OCI-LY7 (cell line): ENCODE data around the gene STK38L. TPM values are rescaled to one million over a fixed set of nuclear protein-coding genes. Genes with fewer than 3 reads are reported as not detected.

Source experiments
- BruUV-seq: library from RNA; stranded (reverse); fragments of 400-500 nt; replicated peaks from 2 replicates; lab custom pipeline; 2021; lab: Mats Ljungman, UMichigan
- CTCF ChIA-PET: fragments of 300-600 bp; sonication (Branson Sonifier 250); formaldehyde crosslinking; loops from one replicate; lab custom pipeline; 2022; ENCODE audit warnings: antibody characterized with exemption; ENCODE audit not compliant: unreplicated experiment; lab: Charles Lee
- POLR2A ChIA-PET: fragments of 300-600 bp; sonication (Branson Sonifier 250); formaldehyde crosslinking; loops from one replicate; lab custom pipeline; 2022; ENCODE audit warnings: antibody characterized with exemption; lab: Charles Lee
- DNase-seq: peaks from one replicate; pipeline ENCODE4 v3.0.0-alpha.2; 2015; ENCODE audit warnings: low spot score
- H2AFZ ChIP-seq: fragments of 200-600 bp; sonication (generic), shearing (Covaris generic); 2 replicates; pipeline ENCODE4 v1.6.1; 2014; ENCODE audit warnings: mild to moderate bottlenecking, antibody characterized with exemption, low read length, moderate library complexity
- H3K27ac ChIP-seq: fragments of 200-600 bp; sonication (generic); 2 replicates; pipeline ENCODE4 v1.5.1; 2014; ENCODE audit warnings: mixed run types, low read depth, mild to moderate bottlenecking, moderate library complexity, low read length, inconsistent platforms; ENCODE audit not compliant: poor library complexity, severe bottlenecking
- H3K36me3 ChIP-seq: fragments of 200-600 bp; sonication (generic); 2 replicates; pipeline ENCODE4 v1.6.1; 2014; ENCODE audit warnings: mild to moderate bottlenecking, antibody characterized with exemption, low read length, moderate library complexity, mixed read lengths; ENCODE audit not compliant: insufficient read depth
- H3K4me1 ChIP-seq: fragments of 200-600 bp; sonication (generic); 2 replicates; pipeline ENCODE4 v1.5.1; 2014; ENCODE audit warnings: mild to moderate bottlenecking, low read length; ENCODE audit not compliant: insufficient read depth, poor library complexity, severe bottlenecking
- H3K4me2 ChIP-seq: fragments of 200-600 bp; sonication (generic); 2 replicates; pipeline ENCODE4 v1.6.1; 2014; ENCODE audit warnings: mild to moderate bottlenecking, low read length
- H3K4me3 ChIP-seq: fragments of 200-600 bp; sonication (generic); 2 replicates; pipeline ENCODE4 v1.5.1; 2014; ENCODE audit warnings: mild to moderate bottlenecking, low read depth, low read length; ENCODE audit not compliant: poor library complexity, severe bottlenecking
- H3K79me2 ChIP-seq: fragments of 200-600 bp; sonication (generic); 2 replicates; pipeline ENCODE4 v1.6.1; 2016; ENCODE audit warnings: low read depth, mild to moderate bottlenecking, low read length, moderate library complexity, mixed read lengths; ENCODE audit not compliant: insufficient read depth
- H3K9me2 ChIP-seq: fragments of 200-600 bp; sonication (generic); 2 replicates; pipeline ENCODE4 v1.6.1; 2016; ENCODE audit warnings: mild to moderate bottlenecking, low read length, mixed read lengths; ENCODE audit not compliant: insufficient read depth
- H3K9me3 ChIP-seq: fragments of 200-600 bp; sonication (generic); 2 replicates; pipeline ENCODE4 v1.6.1; 2014; ENCODE audit warnings: mild to moderate bottlenecking, mixed run types, low read length, mixed read lengths
- H4K20me1 ChIP-seq: fragments of 200-600 bp; sonication (generic); 2 replicates; pipeline ENCODE4 v1.6.1; 2014; ENCODE audit warnings: mild to moderate bottlenecking, antibody characterized with exemption, low read length, moderate library complexity, mixed read lengths; ENCODE audit not compliant: insufficient read depth
- EZH2phosphoT487 ChIP-seq: fragments of 200-600 bp; sonication (generic); IDR thresholded peaks from 2 replicates; pipeline ENCODE4 v1.6.1; 2018; ENCODE audit warnings: low read depth, borderline replicate concordance, mild to moderate bottlenecking, mixed run types, antibody characterized with exemption, low read length, moderate library complexity, mixed read lengths
- intact Hi-C: fragments of 100-400 bp; cut with micrococcal nuclease; formaldehyde crosslinking; loops from one replicate; pipeline ENCODE4 v1.10.0; 2022; ENCODE audit not compliant: unreplicated experiment
- total RNA-seq, 2 experiments: library from RNA; depleted of rRNA in 1 of 2; stranded (reverse); fragments of >200 nt in 1 of 2; shearing (Covaris generic) in 1 of 2; gene quantifications; 2 replicates each; pipeline ENCODE4 v1.2.3, GENCODE V29; 2014 to 2022
- TF ChIP-seq, protein P1 (sequence below): fragments of 200-600 bp; sonication (generic); conservative IDR thresholded peaks from 2 replicates; pipeline ENCODE4 v1.5.1; 2014; ENCODE audit warnings: mild to moderate bottlenecking, antibody characterized with exemption, low read length, moderate library complexity, mixed read lengths

STK38L gene
- total RNA-seq, 2 experiments from 2014 or later: 15.2 to 29.9 TPM

DNA sequence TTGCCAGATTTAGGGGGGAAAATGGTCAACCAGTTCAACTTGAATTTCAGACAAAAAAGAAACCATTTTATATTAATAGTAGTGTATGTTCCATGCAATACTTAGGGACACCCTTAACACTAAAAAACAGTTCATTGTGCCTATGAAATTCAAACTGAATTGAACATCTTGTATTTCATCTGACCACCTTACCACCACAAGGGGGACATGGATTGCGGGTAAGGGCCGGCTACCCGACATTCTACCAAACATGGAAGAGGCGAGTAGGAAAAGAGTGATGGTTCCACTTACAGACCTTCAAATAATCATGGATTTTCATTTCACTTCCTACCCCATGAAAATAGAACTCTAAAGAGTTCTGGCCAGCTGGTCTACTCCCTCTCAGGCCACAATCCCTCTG, 10.3 kb upstream of the STK38L start:
- Histone ChIP-seq H3K36me3 (no peaks in the 10 kb centered on the region), H3K79me2 (no peaks in the 10 kb centered on the region), H4K20me1 (no peaks in the 10 kb centered on the region), H3K27ac (no peak overlapping the region), H3K4me2 (no peak overlapping the region), H3K4me3 (no peak overlapping the region), H3K9me3 (no peaks in the 10 kb centered on the region), H2AFZ (no peak overlapping the region), H3K9me2 (peaks cover 3% of the 10 kb centered on the region; the same call in 1 of the 2 replicates), H3K4me1 (no peaks in the 10 kb centered on the region)
- ChIA-PET CTCF (no interaction called here), POLR2A (no interaction called here)
- BruUV-seq: no TSS peak
- TF ChIP-seq EZH2phosphoT487: no peak
- TF ChIP-seq, protein P1, sequence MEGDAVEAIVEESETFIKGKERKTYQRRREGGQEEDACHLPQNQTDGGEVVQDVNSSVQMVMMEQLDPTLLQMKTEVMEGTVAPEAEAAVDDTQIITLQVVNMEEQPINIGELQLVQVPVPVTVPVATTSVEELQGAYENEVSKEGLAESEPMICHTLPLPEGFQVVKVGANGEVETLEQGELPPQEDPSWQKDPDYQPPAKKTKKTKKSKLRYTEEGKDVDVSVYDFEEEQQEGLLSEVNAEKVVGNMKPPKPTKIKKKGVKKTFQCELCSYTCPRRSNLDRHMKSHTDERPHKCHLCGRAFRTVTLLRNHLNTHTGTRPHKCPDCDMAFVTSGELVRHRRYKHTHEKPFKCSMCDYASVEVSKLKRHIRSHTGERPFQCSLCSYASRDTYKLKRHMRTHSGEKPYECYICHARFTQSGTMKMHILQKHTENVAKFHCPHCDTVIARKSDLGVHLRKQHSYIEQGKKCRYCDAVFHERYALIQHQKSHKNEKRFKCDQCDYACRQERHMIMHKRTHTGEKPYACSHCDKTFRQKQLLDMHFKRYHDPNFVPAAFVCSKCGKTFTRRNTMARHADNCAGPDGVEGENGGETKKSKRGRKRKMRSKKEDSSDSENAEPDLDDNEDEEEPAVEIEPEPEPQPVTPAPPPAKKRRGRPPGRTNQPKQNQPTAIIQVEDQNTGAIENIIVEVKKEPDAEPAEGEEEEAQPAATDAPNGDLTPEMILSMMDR: no peak
- DNase-seq: no peak
- intact Hi-C loops: no loop called here

DNA sequence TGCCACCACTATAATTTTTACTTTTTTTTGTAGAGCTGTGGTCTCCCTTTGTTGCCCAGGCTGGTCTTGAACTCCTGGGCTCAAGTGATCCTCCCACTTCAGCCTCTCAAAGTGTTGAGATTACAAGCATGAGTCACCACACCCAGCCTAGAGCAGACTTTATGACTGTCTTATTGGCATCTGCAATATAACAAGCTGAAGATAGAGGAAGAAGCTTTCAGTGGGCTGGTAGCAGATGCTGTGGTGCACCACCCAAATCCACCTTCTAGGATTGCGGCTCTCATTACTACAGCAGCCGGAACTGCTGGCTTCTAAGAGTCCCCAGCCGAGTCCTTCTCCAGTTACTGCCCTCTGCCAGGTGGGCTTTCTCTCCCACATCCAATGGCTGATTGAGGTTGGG, 7.6 kb upstream of the STK38L start:
- no peak for DNase-seq
- no TSS peak for BruUV-seq
- H3K4me3 ChIP-seq: no peak overlapping the region
- H3K27ac ChIP-seq: no peak overlapping the region
- TF ChIP-seq, protein P1: no peak
- TF ChIP-seq EZH2phosphoT487: no peak
- H3K4me1 ChIP-seq: no peaks in the 10 kb centered on the region
- H2AFZ ChIP-seq: no peak overlapping the region
- no peaks in the 10 kb centered on the region for H4K20me1 ChIP-seq
- CTCF ChIA-PET: no interaction called here
- intact Hi-C loops: no loop called here
- peaks cover 3% of the 10 kb centered on the region; the same call in 1 of the 2 replicates for H3K9me2 ChIP-seq
- no peaks in the 10 kb centered on the region for H3K9me3 ChIP-seq
- POLR2A ChIA-PET: no interaction called here
- H3K79me2 ChIP-seq: no peaks in the 10 kb centered on the region
- no peak overlapping the region for H3K4me2 ChIP-seq
- no peaks in the 10 kb centered on the region for H3K36me3 ChIP-seq

DNA sequence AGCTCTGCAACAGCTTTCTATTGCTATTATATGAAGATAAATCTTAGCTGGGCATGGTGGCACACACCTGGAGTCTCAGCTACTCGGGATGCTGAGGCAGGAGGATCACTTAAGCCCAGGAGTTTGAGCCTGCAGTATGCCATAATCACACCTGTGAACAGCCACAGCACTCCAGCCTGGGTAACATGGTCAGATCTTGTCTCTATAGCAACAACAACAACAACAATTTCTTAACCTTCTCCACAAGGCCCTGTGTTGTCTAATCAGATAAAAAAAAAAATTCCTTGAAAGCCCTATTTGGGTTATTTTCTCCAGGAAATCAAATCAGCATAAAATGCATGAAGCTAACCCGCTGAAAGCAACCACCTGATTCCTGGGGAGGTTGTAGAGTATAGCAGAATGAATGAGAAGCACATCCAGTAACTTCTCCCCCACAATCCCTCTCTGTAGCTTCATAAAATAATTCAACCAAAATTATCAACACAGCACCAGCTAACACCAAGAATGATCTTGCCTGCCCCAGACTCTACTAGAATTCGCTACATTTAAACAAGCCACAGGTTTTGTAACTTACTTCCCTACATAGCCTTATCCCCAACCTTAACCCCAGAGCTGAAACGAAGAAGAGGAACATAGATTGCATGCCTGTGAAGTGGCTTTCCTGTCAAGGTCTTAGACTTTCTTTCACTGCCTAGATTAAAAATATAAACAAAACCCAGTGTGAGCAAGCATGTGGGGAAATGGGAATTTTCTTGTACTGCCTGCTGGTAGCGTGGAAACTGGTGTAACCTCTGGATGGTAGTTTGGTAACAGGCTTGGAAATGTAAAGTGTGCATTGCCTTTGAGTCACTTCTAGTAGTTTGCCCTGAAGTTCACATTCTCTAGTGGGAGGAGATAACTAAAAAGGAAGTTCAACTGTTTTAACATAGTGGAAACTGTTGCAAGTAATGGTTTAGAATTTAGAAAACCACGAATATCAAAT, 6.0 kb upstream of the STK38L start:
- intact Hi-C loops: no loop called here
- 0 out of 2 replicates have a peak, but pooled peaks cover 3% of the 10 kb centered on the region for H3K9me3 ChIP-seq
- no peaks in the 10 kb centered on the region for H4K20me1 ChIP-seq
- CTCF ChIA-PET: no interaction called here
- no TSS peak for BruUV-seq
- H3K9me2 ChIP-seq: no peaks in the 10 kb centered on the region
- H3K79me2 ChIP-seq: no peaks in the 10 kb centered on the region
- no peak overlapping the region for H3K27ac ChIP-seq
- H3K36me3 ChIP-seq: no peaks in the 10 kb centered on the region
- no peaks in the 10 kb centered on the region for H3K4me1 ChIP-seq
- H3K4me3 ChIP-seq: no peak overlapping the region
- peak overlapping the region; percentile 62 for H2AFZ ChIP-seq
- DNase-seq: peak; percentile 11
- TF ChIP-seq EZH2phosphoT487: no peak
- TF ChIP-seq, protein P1: no peak
- H3K4me2 ChIP-seq: no peak overlapping the region
- POLR2A ChIA-PET: no interaction called here
